Activated CD8-positive, alpha-beta T cell treated with anti-CD3 and anti-CD28 coated beads for 36 hours (primary cell): ENCODE measurements around the gene DAPK2. TPM values are rescaled to one million over a fixed set of nuclear protein-coding genes. Genes with fewer than 3 reads are reported as not detected.
"Not testable (repeated sequence)": the region's sequence is repeated elsewhere in the genome, so short reads cannot be mapped to it uniquely, and the experiment has no call there.

Source experiments
- ATAC-seq: fragments of 200-7000 bp; cut with Tn5 transposase; one replicate; pipeline ENCODE4 v1.10.0; 2021; ENCODE audit warnings: mild to moderate bottlenecking, moderate library complexity
- CTCF ChIA-PET: fragments of 350-600 bp; sonication (Branson Sonifier 250); formaldehyde crosslinking; loops from one replicate; lab custom pipeline; 2021; ENCODE audit warnings: antibody characterized with exemption; lab: Charles Lee
- POLR2A ChIA-PET: fragments of 350-600 bp; sonication (Branson Sonifier 250); formaldehyde crosslinking; loops from one replicate; lab custom pipeline; 2021; ENCODE audit warnings: antibody characterized with exemption; lab: Charles Lee
- DNase-seq: peaks from one replicate; pipeline ENCODE4 v3.0.0-alpha.2; 2020
- H3K27ac Mint-ChIP-seq: one replicate; pipeline ENCODE4 v1.8.0; 2021; ENCODE audit warnings: mild to moderate bottlenecking, mixed read lengths
- H3K27me3 Mint-ChIP-seq: one replicate; pipeline ENCODE4 v1.8.0; 2021; ENCODE audit warnings: mixed read lengths
- H3K36me3 Mint-ChIP-seq: one replicate; pipeline ENCODE4 v1.8.0; 2021; ENCODE audit warnings: low read depth, mixed read lengths
- H3K4me1 Mint-ChIP-seq: one replicate; pipeline ENCODE4 v1.8.0; 2021; ENCODE audit warnings: low read depth, mixed read lengths
- H3K4me3 Mint-ChIP-seq: one replicate; pipeline ENCODE4 v1.8.0; 2021; ENCODE audit warnings: mild to moderate bottlenecking, moderate library complexity, mixed read lengths
- H3K9me3 Mint-ChIP-seq: one replicate; pipeline ENCODE4 v1.8.0; 2021; ENCODE audit warnings: mixed read lengths
- intact Hi-C: fragments of 100-400 bp; cut with micrococcal nuclease; formaldehyde crosslinking; loops from one replicate; pipeline ENCODE4 v1.10.0; 2022
- total RNA-seq, 2 experiments: library from RNA; stranded (reverse); gene quantifications; one replicate each; pipeline ENCODE4 v1.2.3, GENCODE V29; 2021
- TF ChIP-seq, protein P1 (sequence below): fragments of 200-600 bp; IDR thresholded peaks from one replicate; pipeline ENCODE4 v1.8.0; 2022; ENCODE audit warnings: antibody characterized with exemption, mild to moderate bottlenecking

DAPK2 gene
- total RNA-seq, 2 experiments from 2014 or later: 1.2 to 1.5 TPM

DNA sequence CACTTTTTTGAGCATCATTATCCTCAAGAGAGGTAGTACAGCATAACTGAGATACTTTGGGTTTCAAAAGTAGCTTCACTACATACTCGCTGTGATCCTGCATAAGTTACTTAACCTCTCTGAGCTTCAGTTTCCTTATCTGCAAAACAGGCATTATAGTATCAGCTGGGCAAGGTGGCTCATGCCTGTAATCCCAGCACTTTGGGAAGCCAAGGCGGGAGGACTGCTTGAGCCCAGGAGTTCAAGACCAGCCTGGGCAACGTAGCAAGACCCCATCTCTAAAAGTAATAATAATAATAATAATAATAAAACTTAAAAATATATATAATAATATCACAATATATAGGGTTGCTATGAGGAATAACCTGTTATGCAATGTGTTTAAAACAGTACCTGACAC is 36.5 kb upstream of the DAPK2 start:
- Mint-ChIP-seq H3K27ac (no peak overlapping the region), H3K27me3 (no peaks in the 10 kb centered on the region), H3K4me1 (no peaks in the 10 kb centered on the region), H3K36me3 (peaks cover 11% of the 10 kb centered on the region), H3K9me3 (no peaks in the 10 kb centered on the region), H3K4me3 (no peak overlapping the region)
- TF ChIP-seq, protein P1, sequence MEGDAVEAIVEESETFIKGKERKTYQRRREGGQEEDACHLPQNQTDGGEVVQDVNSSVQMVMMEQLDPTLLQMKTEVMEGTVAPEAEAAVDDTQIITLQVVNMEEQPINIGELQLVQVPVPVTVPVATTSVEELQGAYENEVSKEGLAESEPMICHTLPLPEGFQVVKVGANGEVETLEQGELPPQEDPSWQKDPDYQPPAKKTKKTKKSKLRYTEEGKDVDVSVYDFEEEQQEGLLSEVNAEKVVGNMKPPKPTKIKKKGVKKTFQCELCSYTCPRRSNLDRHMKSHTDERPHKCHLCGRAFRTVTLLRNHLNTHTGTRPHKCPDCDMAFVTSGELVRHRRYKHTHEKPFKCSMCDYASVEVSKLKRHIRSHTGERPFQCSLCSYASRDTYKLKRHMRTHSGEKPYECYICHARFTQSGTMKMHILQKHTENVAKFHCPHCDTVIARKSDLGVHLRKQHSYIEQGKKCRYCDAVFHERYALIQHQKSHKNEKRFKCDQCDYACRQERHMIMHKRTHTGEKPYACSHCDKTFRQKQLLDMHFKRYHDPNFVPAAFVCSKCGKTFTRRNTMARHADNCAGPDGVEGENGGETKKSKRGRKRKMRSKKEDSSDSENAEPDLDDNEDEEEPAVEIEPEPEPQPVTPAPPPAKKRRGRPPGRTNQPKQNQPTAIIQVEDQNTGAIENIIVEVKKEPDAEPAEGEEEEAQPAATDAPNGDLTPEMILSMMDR: no peak
- CTCF ChIA-PET: interaction anchor here (1.4 kb wide), 1 partner anchor 330 kb away, joined by 3 read pairs; no protein-coding TSS in a partner anchor
- DNase-seq (no peak), ATAC-seq (no peak)
- POLR2A ChIA-PET: interaction anchor here (0.8 kb wide), 1 partner anchor 10 kb away, joined by 3 read pairs; no protein-coding TSS in a partner anchor
- intact Hi-C loops: no loop called here

DNA sequence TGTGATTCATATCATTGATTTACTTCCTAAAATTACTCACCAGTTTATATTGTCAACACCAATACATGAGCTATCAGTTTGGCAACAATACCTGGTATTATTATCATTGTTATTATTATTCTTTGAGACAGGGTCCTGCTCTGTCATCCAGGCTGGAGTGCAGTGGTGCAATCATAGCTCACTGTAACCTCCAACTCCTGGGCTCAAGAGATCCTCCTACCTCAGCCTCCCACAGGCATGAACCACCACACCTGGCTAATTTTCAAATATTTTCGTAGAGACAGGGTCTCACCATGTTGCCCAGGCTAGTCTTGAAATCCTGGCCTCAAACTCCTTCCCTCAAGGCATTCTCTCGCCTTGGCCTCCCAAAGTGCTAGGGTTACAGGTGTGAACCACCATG is 27.2 kb upstream of the DAPK2 start:
- H3K36me3 Mint-ChIP-seq, POLR2A ChIA-PET, H3K4me1 Mint-ChIP-seq, H3K4me3 Mint-ChIP-seq, DNase-seq, H3K27me3 Mint-ChIP-seq, H3K9me3 Mint-ChIP-seq, ATAC-seq, intact Hi-C loops, H3K27ac Mint-ChIP-seq: not testable (repeated sequence)
- CTCF ChIA-PET: interaction anchor here (1.9 kb wide), 1 partner anchor 463 kb away, joined by 5 read pairs; no protein-coding TSS in a partner anchor

DNA sequence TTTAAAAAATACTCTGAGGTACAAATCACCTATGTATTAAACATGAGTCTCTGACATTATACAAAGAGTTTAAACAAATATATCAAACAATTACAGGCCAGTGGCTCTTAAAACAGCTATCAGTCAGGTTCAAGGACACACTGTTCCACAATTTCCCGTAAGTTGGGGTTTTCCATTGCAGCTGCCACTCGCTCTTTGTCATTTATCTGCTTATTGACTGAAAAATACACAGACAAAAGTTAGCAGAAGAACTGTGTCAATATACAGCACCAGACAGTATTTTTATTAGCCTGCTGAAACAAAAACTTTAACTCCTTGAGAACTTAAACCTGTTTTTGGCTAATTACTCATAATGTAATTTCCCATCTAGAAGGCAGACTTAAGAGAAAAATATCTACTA is 26.5 kb upstream of the DAPK2 start:
- ATAC-seq (no peak), DNase-seq (no peak)
- TF ChIP-seq, protein P1: no peak
- H3K9me3 Mint-ChIP-seq: no peaks in the 10 kb centered on the region
- no peaks in the 10 kb centered on the region for H3K27me3 Mint-ChIP-seq
- intact Hi-C loops: no loop called here
- H3K4me3 Mint-ChIP-seq: no peak overlapping the region
- CTCF ChIA-PET: interaction anchor here (1.3 to 9.6 kb wide), 3 partner anchors 78 to 461 kb away, joined by 3 to 95 read pairs (median 66); no protein-coding TSS in a partner anchor
- peaks cover 3% of the 10 kb centered on the region for H3K4me1 Mint-ChIP-seq
- peaks cover 10% of the 10 kb centered on the region for H3K36me3 Mint-ChIP-seq
- POLR2A ChIA-PET: interaction anchor here (0.9 kb wide), 1 partner anchor 18 kb away, joined by 3 read pairs; no protein-coding TSS in a partner anchor
- no peak overlapping the region for H3K27ac Mint-ChIP-seq

DNA sequence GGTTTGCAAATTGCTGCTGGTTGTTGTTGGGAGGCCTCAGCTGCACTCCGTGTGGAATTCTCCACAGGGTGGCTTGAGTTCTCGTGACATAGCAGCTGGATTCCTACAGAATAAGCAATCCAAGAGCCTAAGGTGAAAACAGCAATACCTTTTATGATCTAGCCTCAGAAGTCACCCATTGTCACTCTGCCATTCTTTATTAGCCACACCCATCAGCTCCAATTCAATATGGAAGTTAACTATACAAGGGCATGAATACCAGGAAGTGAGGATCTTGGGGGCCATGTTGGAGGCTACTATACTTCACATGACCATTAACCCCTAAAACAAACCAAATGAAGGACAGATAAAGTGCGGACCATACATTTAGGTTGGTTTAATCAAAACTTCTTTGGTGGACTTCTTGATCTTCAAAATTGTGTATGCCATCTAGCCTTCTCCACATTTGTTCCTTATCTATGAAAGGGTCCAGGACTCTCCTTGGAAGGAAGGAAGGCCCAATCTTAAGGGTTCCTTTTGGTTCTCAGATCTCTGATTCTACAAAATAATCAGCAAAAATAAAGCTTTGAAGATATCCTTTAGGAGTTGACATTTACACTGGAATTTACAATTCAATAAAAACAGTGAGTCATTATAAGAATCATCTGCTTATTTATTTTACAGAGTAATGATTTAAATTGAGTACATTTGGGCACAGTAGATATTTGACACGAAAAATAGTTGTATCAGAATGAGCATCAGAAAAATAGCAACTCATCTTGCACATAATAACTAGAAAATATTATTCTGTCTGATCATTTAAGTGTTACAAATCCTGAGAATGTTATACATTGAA is 25.9 kb upstream of the DAPK2 start:
- ATAC-seq (no peak), DNase-seq (no peak)
- TF ChIP-seq, protein P1: no peak
- Mint-ChIP-seq H3K4me1 (peaks cover 7% of the 10 kb centered on the region), H3K9me3 (no peaks in the 10 kb centered on the region), H3K36me3 (peaks cover 10% of the 10 kb centered on the region), H3K27ac (no peak overlapping the region), H3K27me3 (no peaks in the 10 kb centered on the region), H3K4me3 (no peak overlapping the region)
- ChIA-PET CTCF (interaction anchor here (1.1 to 9.6 kb wide), 7 partner anchors 21 to 460 kb away, joined by 3 to 95 read pairs (median 3); no protein-coding TSS in a partner anchor), POLR2A (interaction anchor here (0.7 to 0.9 kb wide), 2 partner anchors 17 to 304 kb away, joined by 3 read pairs; no protein-coding TSS in a partner anchor)
- intact Hi-C loops: no loop called here

DNA sequence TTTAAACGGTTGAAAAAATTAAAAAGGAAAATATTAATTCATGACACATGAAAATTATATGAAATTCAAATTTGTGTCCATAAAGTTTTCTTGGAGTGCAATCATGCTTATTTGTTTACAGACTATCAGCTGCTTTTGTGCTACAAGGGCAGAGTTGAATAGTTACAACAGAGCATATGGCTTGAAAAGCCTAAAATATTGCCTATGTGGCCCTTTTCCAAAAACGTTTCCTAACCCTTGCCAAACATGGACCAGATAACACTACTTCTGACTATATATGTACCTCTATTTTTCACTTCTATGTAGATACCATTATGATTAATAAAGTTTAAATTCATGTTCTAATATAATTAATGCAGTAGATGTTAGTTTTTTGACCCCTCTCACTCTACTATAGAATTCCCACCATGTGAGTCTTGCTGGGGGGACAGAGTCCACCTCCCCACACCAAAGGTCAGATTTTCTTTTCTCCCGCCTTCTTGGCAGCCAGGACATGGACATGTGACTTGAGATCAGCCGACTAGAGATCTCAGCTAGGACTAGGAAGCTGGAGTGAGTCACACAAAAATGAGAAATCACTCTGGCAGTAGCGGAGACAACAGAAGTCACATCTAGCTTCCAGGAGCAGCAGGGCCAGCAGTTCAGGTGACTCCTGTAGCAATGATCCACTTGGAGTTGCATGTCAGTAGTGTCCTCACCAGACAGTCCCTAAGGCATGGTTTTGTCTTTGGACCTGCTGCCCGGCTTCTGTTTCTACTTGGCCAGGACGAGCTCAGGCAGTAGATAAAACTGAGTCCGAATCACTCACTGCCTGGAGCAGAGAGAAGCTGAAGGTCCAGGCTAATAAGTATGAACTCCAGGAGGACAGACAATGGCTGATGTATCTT is 24.9 kb upstream of the DAPK2 start:
- TF ChIP-seq, protein P1: no peak
- H3K4me1 Mint-ChIP-seq: peaks cover 5% of the 10 kb centered on the region
- CTCF ChIA-PET: interaction anchor here (1.1 to 9.6 kb wide), 11 partner anchors 8 to 459 kb away, joined by 3 to 95 read pairs (median 3); no protein-coding TSS in a partner anchor

More for the DNA sequence above, 24.9 kb upstream of the DAPK2 start:
- no peak for ATAC-seq
- Mint-ChIP-seq H3K9me3 (no peaks in the 10 kb centered on the region), H3K4me3 (no peak overlapping the region), H3K36me3 (peaks cover 10% of the 10 kb centered on the region), H3K27me3 (no peaks in the 10 kb centered on the region), H3K27ac (no peak overlapping the region)
- intact Hi-C loops: no loop called here
- POLR2A ChIA-PET: interaction anchor here (0.7 kb wide), 1 partner anchor 303 kb away, joined by 3 read pairs; no protein-coding TSS in a partner anchor
- DNase-seq: no peak
